ENCODE results near the gene CCDC74A. TPM values are rescaled to one million over a fixed set of nuclear protein-coding genes. Genes with fewer than 3 reads are reported as not detected.

The CCDC74A gene
- total and polyA plus RNA-seq, 9 of the 15 experiments (the other 6 are each of a cell fraction or from before 2014, with no cell fraction given) = 1.1 to 38.1 (median 9.6) TPM

Small RNA genes lying within 50 kb of the gene (microRNA-seq; reads per million reads assigned to microRNA genes)
- not detected for gene MIR4784 (ENCODE audit: borderline microRNAs expressed)

Other genes with a start within 250 kb of the CCDC74A start
- not detected in 2 replicates for gene RAB6D, start 163.7 kb upstream of the CCDC74A start, total RNA-seq (2014; rRNA removed)
- 0.04 TPM in 1 of 2 replicates, not detected in the other for gene RAB6D, start 163.7 kb upstream of the CCDC74A start, total RNA-seq (2014; rRNA removed; fragmentation: Illumina TruSeq; extraction: Trizol)
- not detected in 2 replicates for gene RAB6D, start 163.7 kb upstream of the CCDC74A start, total RNA-seq (2015; rRNA removed; fragmentation: Illumina TruSeq; extraction: Trizol)
- not detected in 2 replicates for gene RAB6D, start 163.7 kb upstream of the CCDC74A start, total RNA-seq (2021)
- 0.03 TPM in 2 replicates for gene RAB6D, start 163.7 kb upstream of the CCDC74A start, polyA plus RNA-seq (2011; rRNA removed)
- 0.03 TPM in 1 of 2 replicates, not detected in the other for gene RAB6D, start 163.7 kb upstream of the CCDC74A start, polyA plus RNA-seq (2014; fragmentation: Illumina TruSeq; extraction: Trizol)
- gene RAB6D, start 163.7 kb upstream of the CCDC74A start, polyA plus RNA-seq (2014; fragmentation: Nextera tagmentation; extraction: Ambion mirVana) = under 1 TPM in 1 of 2 experiments, not detected in 1; 0.01 TPM
- gene RAB6D, start 163.7 kb upstream of the CCDC74A start, polyA plus RNA-seq (2014; rRNA removed) = not detected in 2 replicates
- not detected in 2 replicates for gene TUBA3D, start 51.8 kb upstream of the CCDC74A start, total RNA-seq (2014; rRNA removed)
- gene TUBA3D, start 51.8 kb upstream of the CCDC74A start, total RNA-seq (2014; rRNA removed; fragmentation: Illumina TruSeq; extraction: Trizol) = not detected in 2 replicates
- gene TUBA3D, start 51.8 kb upstream of the CCDC74A start, total RNA-seq (2015; rRNA removed; fragmentation: Illumina TruSeq; extraction: Trizol) = not detected in 2 replicates
- not detected in 2 replicates for gene TUBA3D, start 51.8 kb upstream of the CCDC74A start, total RNA-seq (2021)
- 0.14 TPM in 1 of 2 replicates, not detected in the other for gene TUBA3D, start 51.8 kb upstream of the CCDC74A start, polyA plus RNA-seq (2011; rRNA removed)
- gene TUBA3D, start 51.8 kb upstream of the CCDC74A start, polyA plus RNA-seq (2014; fragmentation: Illumina TruSeq; extraction: Trizol) = not detected in 2 replicates
- not detected for gene TUBA3D, start 51.8 kb upstream of the CCDC74A start, polyA plus RNA-seq (2014; fragmentation: Nextera tagmentation; extraction: Ambion mirVana)
- gene TUBA3D, start 51.8 kb upstream of the CCDC74A start, polyA plus RNA-seq (2014; rRNA removed) = not detected in 2 replicates
- gene MZT2A, start 35.5 kb upstream of the CCDC74A start, total RNA-seq (2014; rRNA removed) = 355 and 449 TPM in 2 replicates
- gene MZT2A, start 35.5 kb upstream of the CCDC74A start, total RNA-seq (2014; rRNA removed; fragmentation: Illumina TruSeq; extraction: Trizol) = 14.0 and 16.2 TPM in 2 replicates
- gene MZT2A, start 35.5 kb upstream of the CCDC74A start, total RNA-seq (2015; rRNA removed; fragmentation: Illumina TruSeq; extraction: Trizol) = 101 and 116 TPM in 2 replicates
- 261 and 263 TPM in 2 replicates for gene MZT2A, start 35.5 kb upstream of the CCDC74A start, total RNA-seq (2021)
- 124 and 159 TPM in 2 replicates for gene MZT2A, start 35.5 kb upstream of the CCDC74A start, polyA plus RNA-seq (2011; rRNA removed)
- gene MZT2A, start 35.5 kb upstream of the CCDC74A start, polyA plus RNA-seq (2014; fragmentation: Illumina TruSeq; extraction: Trizol) = 12.3 and 61.7 TPM in 2 replicates
- gene MZT2A, start 35.5 kb upstream of the CCDC74A start, polyA plus RNA-seq (2014; fragmentation: Nextera tagmentation; extraction: Ambion mirVana) = 10 to 100 TPM in 1 of 2 experiments, 1 to 10 TPM in 1; 5.8 to 10.8 TPM
- 313 and 341 TPM in 2 replicates for gene MZT2A, start 35.5 kb upstream of the CCDC74A start, polyA plus RNA-seq (2014; rRNA removed)

All from K562 (cell line).